T-cell (primary cell): ENCODE results near the gene SCO2. TPM values are rescaled to one million over a fixed set of nuclear protein-coding genes. Genes with fewer than 3 reads are reported as not detected.

Source experiments
- ATAC-seq, 4 experiments: fragments of 200-7000 bp in 3 of 4; fragments of 150-1000 bp in 1 of 4; cut with Tn5 transposase; replicated peaks in 1 of 4; 1 replicate in 3 of 4; 2 replicates in 1 of 4; pipeline ENCODE4 v1.10.0; 2021; ENCODE audit warnings: moderate library complexity in 3 of 4, mild to moderate bottlenecking in 2 of 4, moderate number of reproducible peaks in 1 of 4
- CTCF ChIA-PET, 2 donors: fragments of 300-600 bp; sonication (Branson Sonifier 250); formaldehyde crosslinking; loops; one replicate each; lab custom pipeline; 2022; ENCODE audit warnings: antibody characterized with exemption in 2 of 2; lab: Charles Lee
- POLR2A ChIA-PET, 2 donors: fragments of 300-600 bp; sonication (Branson Sonifier 250); formaldehyde crosslinking; loops; one replicate each; lab custom pipeline; 2022; ENCODE audit warnings: antibody characterized with exemption in 2 of 2; lab: Charles Lee
- DNase-seq, 35 experiments: peaks; one replicate each; pipeline versions ENCODE4 v3.0.0 to v3.0.0-alpha.2; 2013 to 2023
- H3K27ac ChIP-seq: one replicate; pipeline ENCODE4 v1.5.1; 2013; ENCODE audit warnings: low read length
- H3K27me3 ChIP-seq, 2 experiments: replicated peaks in 1 of 2; 1 replicate in 1 of 2; 2 replicates in 1 of 2; pipeline versions ENCODE4 v1.6.1 to v1.7.0; 2013; ENCODE audit warnings: low read length in 1 of 2, mixed read lengths in 1 of 2; ENCODE audit not compliant: control insufficient read depth in 2 of 2, insufficient read depth in 2 of 2; ENCODE audit errors: extremely low read depth in 1 of 2
- H3K36me3 ChIP-seq, 2 donors: 1 replicate in 1 of 2; 2 replicates in 1 of 2; pipeline versions ENCODE4 v1.6.1 to v1.7.0; 2013; ENCODE audit warnings: low read length in 1 of 2; ENCODE audit not compliant: control insufficient read depth in 2 of 2, insufficient read depth in 1 of 2; ENCODE audit errors: extremely low read depth in 1 of 2
- H3K4me1 ChIP-seq, 2 experiments: 1 replicate in 1 of 2; 2 replicates in 1 of 2; pipeline versions ENCODE4 v1.6.1 to v1.7.0; 2013; ENCODE audit warnings: low read length in 2 of 2, mixed read lengths in 1 of 2; ENCODE audit not compliant: insufficient read depth in 2 of 2, control insufficient read depth in 1 of 2; ENCODE audit errors: extremely low read depth in 1 of 2
- H3K4me3 ChIP-seq, 2 donors: 1 replicate in 1 of 2; 2 replicates in 1 of 2; pipeline versions ENCODE4 v1.5.1 to v1.7.0; 2013; ENCODE audit warnings: mild to moderate bottlenecking in 2 of 2, low read length in 1 of 2, moderate library complexity in 1 of 2; ENCODE audit not compliant: control insufficient read depth in 1 of 2; ENCODE audit errors: extremely low read depth in 1 of 2
- H3K9me3 ChIP-seq: 2 replicates; pipeline ENCODE4 v1.7.0; 2013
- H3K27ac Mint-ChIP-seq, 2 donors: one replicate each; pipeline ENCODE4 v1.8.0; 2020 to 2021; ENCODE audit warnings: mild to moderate bottlenecking in 2 of 2, mixed read lengths in 2 of 2
- H3K27me3 Mint-ChIP-seq, 2 donors: one replicate each; pipeline ENCODE4 v1.8.0; 2021 to 2022; ENCODE audit warnings: mixed read lengths in 2 of 2
- H3K36me3 Mint-ChIP-seq: one replicate; pipeline ENCODE4 v1.8.0; 2021; ENCODE audit warnings: mixed read lengths
- H3K4me1 Mint-ChIP-seq, 3 donors: one replicate each; pipeline ENCODE4 v1.8.0; 2020 to 2022; ENCODE audit warnings: mixed read lengths in 3 of 3, mild to moderate bottlenecking in 1 of 3
- H3K4me3 Mint-ChIP-seq, 3 donors: one replicate each; pipeline ENCODE4 v1.8.0; 2020 to 2022; ENCODE audit warnings: mild to moderate bottlenecking in 3 of 3, mixed read lengths in 3 of 3, moderate library complexity in 3 of 3
- H3K9me3 Mint-ChIP-seq, 3 donors: one replicate each; pipeline ENCODE4 v1.8.0; 2020 to 2022; ENCODE audit warnings: mixed read lengths in 3 of 3
- WGBS: methylation state at CpG from one replicate; pipeline ENCODE4 v1.1.5; 2013; ENCODE audit warnings: missing lambda C conversion rate; ENCODE audit not compliant: insufficient coverage; 5-methylcytosine and 5-hydroxymethylcytosine counted together
- total RNA-seq, 35 experiments: library from RNA in 6 of 35; stranded (reverse) in 6 of 35; fragments of 120-200 nt in 1 of 35; gene quantifications; one replicate each; pipeline versions ENCODE4 v1.2.1 to v1.2.4 and lab custom pipeline; 2013 to 2026

SCO2 gene
- total RNA-seq, 5 donors from 2014 or later (not counting 1 experiment from before 2014, with no cell fraction given): 3.3 to 5.6 (median 4.0) TPM

- DNase-seq: no peak
- no peaks in the 10 kb centered on the region for H3K9me3 ChIP-seq
- POLR2A ChIA-PET: no interaction called here
- ATAC-seq: no peak
- 96% methylated on average over 12 of the region's 12 CpGs for WGBS
- H3K4me3 ChIP-seq: no peak overlapping the region
- H3K27ac Mint-ChIP-seq: no peak overlapping the region
- no peaks in the 10 kb centered on the region for H3K9me3 Mint-ChIP-seq
- H3K27ac ChIP-seq: no peak overlapping the region
- peaks cover 0 to 15% of the 10 kb centered on the region in 2 experiments for H3K4me1 ChIP-seq
- no peaks in the 10 kb centered on the region for H3K27me3 Mint-ChIP-seq
- H3K36me3 Mint-ChIP-seq: no peaks in the 10 kb centered on the region
- H3K27me3 ChIP-seq: no peaks in the 10 kb centered on the region
- peaks cover 2 to 5% (median 2%) of the 10 kb centered on the region in 3 donors for H3K4me1 Mint-ChIP-seq
- no peak overlapping the region for H3K4me3 Mint-ChIP-seq
- H3K36me3 ChIP-seq: peaks cover 13 to 25% of the 10 kb centered on the region in 2 donors
- CTCF ChIA-PET: interaction anchor here (0.6 kb wide), 2 partner anchors 94 to 122 kb away, joined by 3 read pairs; no protein-coding TSS in a partner anchor
Measured at GRCh38 chr22:50500452-50500851, 24.9 kb downstream of the SCO2 start.

- ChIA-PET CTCF (interaction anchor here (0.5 to 1.8 kb wide), 9 partner anchors 9 to 256 kb away, joined by 3 to 15 read pairs (median 4); partner anchors contain the start of gene SCO2 (in 1 of the 2)), POLR2A (interaction anchor here in 1 of 2 donors (0.5 kb wide), 1 partner anchor 125 kb away, joined by 3 read pairs; no protein-coding TSS in a partner anchor)
- ATAC-seq: peak; percentile 76 to 96 (median 92)
- Mint-ChIP-seq H3K9me3 (no peaks in the 10 kb centered on the region), H3K36me3 (no peaks in the 10 kb centered on the region), H3K27me3 (no peaks in the 10 kb centered on the region), H3K4me1 (peaks cover 2 to 5% (median 2%) of the 10 kb centered on the region in 3 donors), H3K4me3 (no peak overlapping the region), H3K27ac (no peak overlapping the region)
- H3K9me3 ChIP-seq: no peaks in the 10 kb centered on the region
- peak in 34 of 35 experiments; percentile 21 to 85 (median 62) for DNase-seq
- H3K4me1 ChIP-seq: peaks cover 0 to 9% of the 10 kb centered on the region in 2 experiments
- H3K27me3 ChIP-seq: no peaks in the 10 kb centered on the region
- 17% methylated on average over 5 of the region's 13 CpGs for WGBS
- H3K4me3 ChIP-seq: no peak overlapping the region
- H3K36me3 ChIP-seq: peaks cover 4 to 11% of the 10 kb centered on the region in 2 donors
- no peak overlapping the region for H3K27ac ChIP-seq
Measured at GRCh38 chr22:50498322-50498890, 27.0 kb downstream of the SCO2 start.

- ChIA-PET POLR2A (no interaction called here), CTCF (interaction anchor here in 1 of 2 donors (0.7 to 1.8 kb wide), 6 partner anchors 29 to 150 kb away, joined by 3 to 15 read pairs (median 4); partner anchors contain the start of gene SCO2)
- Histone ChIP-seq H3K27ac (no peak overlapping the region), H3K4me3 (no peak overlapping the region), H3K27me3 (no peaks in the 10 kb centered on the region), H3K4me1 (peaks cover 0 to 9% of the 10 kb centered on the region in 2 experiments), H3K36me3 (no peaks in the 10 kb centered on the region), H3K9me3 (no peaks in the 10 kb centered on the region)
- Mint-ChIP-seq H3K36me3 (no peaks in the 10 kb centered on the region), H3K27me3 (no peaks in the 10 kb centered on the region), H3K9me3 (no peaks in the 10 kb centered on the region), H3K4me3 (no peak overlapping the region), H3K4me1 (peaks cover 2 to 5% (median 2%) of the 10 kb centered on the region in 3 donors), H3K27ac (no peak overlapping the region)
- no peak for ATAC-seq
- WGBS: 60% methylated on average over 3 of the region's 6 CpGs
- DNase-seq: no peak
Measured at GRCh38 chr22:50497093-50497492, 28.3 kb downstream of the SCO2 start.

- CTCF ChIA-PET: interaction anchor here in 1 of 2 donors (0.7 kb wide), 1 partner anchor 117 kb away, joined by 3 read pairs; no protein-coding TSS in a partner anchor
- Histone ChIP-seq H3K27ac (no peak overlapping the region), H3K9me3 (no peaks in the 10 kb centered on the region), H3K27me3 (peaks cover 0 to 29% of the 10 kb centered on the region in 2 experiments), H3K36me3 (no peaks in the 10 kb centered on the region), H3K4me1 (peaks cover 2 to 12% of the 10 kb centered on the region in 2 experiments), H3K4me3 (no peak overlapping the region)
- DNase-seq (no peak), ATAC-seq (peak in 3 of 4 experiments; percentile 27 to 52 (median 42))
- peak overlapping the region in 1 of 2 donors; percentile 31 for H3K27ac Mint-ChIP-seq
- H3K4me3 Mint-ChIP-seq: peak overlapping the region; percentile 21 to 57 (median 45)
- 43% methylated on average over 20 of the region's 27 CpGs for WGBS
- H3K27me3 Mint-ChIP-seq: no peaks in the 10 kb centered on the region
- POLR2A ChIA-PET: interaction anchor here in 1 of 2 donors (0.6 kb wide), 2 partner anchors 23 to 78 kb away, joined by 3 read pairs; no protein-coding TSS in a partner anchor
- H3K9me3 Mint-ChIP-seq: no peaks in the 10 kb centered on the region
- H3K36me3 Mint-ChIP-seq: no peaks in the 10 kb centered on the region
- peaks cover 6 to 9% (median 9%) of the 10 kb centered on the region in 3 donors for H3K4me1 Mint-ChIP-seq
Measured at GRCh38 chr22:50490531-50491308, 34.7 kb downstream of the SCO2 start.

GRCh38 chr22:50489363-50490243, 35.8 kb downstream of the SCO2 start:
- DNase-seq (no peak), ATAC-seq (no peak)
- H3K27me3 ChIP-seq: peaks cover 0 to 34% of the 10 kb centered on the region in 2 experiments
- H3K36me3 ChIP-seq: no peaks in the 10 kb centered on the region
- H3K9me3 ChIP-seq: no peaks in the 10 kb centered on the region
- ChIA-PET POLR2A (interaction anchor here in 1 of 2 donors (0.6 kb wide), 2 partner anchors 22 to 79 kb away, joined by 3 read pairs; no protein-coding TSS in a partner anchor), CTCF (interaction anchor here in 1 of 2 donors (1.0 kb wide), 1 partner anchor 9 kb away, joined by 5 read pairs; no protein-coding TSS in a partner anchor)
- Mint-ChIP-seq H3K9me3 (no peaks in the 10 kb centered on the region), H3K27me3 (no peaks in the 10 kb centered on the region), H3K36me3 (no peaks in the 10 kb centered on the region), H3K4me1 (peaks cover 9% of the 10 kb centered on the region in 3 donors), H3K27ac (no peak overlapping the region), H3K4me3 (no peak overlapping the region)
- H3K27ac ChIP-seq: no peak overlapping the region
- WGBS: 87% methylated on average over 14 of the region's 31 CpGs
- peaks cover 2 to 12% of the 10 kb centered on the region in 2 experiments for H3K4me1 ChIP-seq
- no peak overlapping the region for H3K4me3 ChIP-seq
